GM12873 (cell line): ENCODE data around the gene COX10.
"Not testable (repeated sequence)": the region's sequence is repeated elsewhere in the genome, so short reads cannot be mapped to it uniquely, and the experiment has no call there.

Source experiments
- CTCF ChIP-seq: IDR thresholded peaks from 2 replicates; pipeline ENCODE4 v1.5.1; 2012; ENCODE audit warnings: low read depth, mild to moderate bottlenecking, moderate library complexity, low read length, control low read depth; ENCODE audit not compliant: insufficient read depth; ENCODE audit errors: missing control alignments

The COX10 gene

DNA sequence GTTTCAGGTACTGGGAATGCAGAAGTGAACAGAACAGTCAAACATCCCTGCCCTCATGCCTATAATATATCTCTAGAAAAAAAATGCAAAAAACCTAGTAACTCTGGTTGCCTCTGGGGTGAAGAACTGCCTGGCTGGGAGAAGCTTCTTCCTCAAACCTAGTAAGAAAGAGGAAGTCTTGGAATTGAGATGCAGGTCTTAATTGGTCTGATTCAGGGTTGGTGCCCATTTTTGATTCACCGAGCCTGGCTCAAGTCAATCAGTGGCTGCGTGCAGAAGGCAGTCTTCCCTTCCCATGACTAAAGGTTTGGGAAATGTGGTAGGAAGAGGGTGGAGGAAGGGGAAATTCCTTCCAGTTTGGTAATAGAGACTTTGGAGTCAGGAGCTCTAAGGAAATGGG, 145.0 kb downstream of the COX10 start:
- TF ChIP-seq CTCF = no peak

DNA sequence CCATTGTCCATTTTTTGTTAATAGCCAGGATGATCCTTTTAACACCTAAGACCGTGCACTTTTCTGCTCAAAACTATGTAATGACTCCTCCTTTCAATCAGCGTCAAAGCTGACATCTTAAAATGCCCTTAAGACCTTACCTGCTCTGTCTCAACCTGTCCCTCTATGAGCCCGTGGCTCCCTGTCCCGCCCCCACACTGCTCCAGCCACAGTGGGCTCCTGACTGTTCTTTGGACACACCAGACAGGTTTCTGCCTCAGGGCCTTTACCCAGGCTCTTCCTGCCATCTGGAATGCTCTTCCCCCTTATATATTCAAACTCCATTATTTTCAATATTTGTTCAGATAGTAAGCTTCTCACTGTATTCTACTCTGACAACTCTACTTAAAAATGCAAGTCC, 153.3 kb downstream of the COX10 start:
- no peak for TF ChIP-seq CTCF

DNA sequence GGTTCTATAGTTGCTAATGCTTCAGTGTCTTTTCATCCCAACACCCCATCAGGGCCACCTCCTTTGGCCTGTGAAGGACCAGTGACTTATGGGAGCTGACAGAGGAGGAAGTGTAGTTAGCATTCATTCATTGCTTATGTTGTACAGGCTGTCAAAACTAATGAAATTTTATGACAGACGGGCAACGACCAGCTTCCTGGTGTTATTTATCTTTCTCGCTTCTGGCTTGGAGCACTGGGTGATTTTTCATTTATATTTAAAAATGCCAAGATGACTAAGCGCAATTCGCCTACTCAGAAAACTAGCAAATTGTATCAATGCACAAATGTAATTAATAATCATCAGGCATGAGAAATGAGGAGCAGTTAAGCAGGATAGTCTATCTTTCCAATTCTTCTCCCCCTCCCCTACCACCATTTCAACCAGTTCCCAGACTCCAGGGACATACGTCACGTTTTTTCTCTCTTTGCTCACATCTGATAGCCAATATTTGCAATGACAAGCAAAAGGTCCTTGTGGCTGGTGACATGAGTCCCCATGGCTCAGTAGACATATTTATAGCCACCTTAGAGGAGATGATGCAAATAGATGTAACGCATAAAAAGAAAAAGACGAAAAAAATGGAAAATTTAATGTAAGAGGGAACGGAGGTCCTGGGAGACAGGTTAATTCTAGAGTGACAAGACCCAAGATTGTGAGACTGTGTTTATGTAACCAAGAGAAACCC, 156.1 kb downstream of the COX10 start:
- TF ChIP-seq CTCF = no peak

- TF ChIP-seq CTCF = no peak
Observed at GRCh38 chr17:14227052-14227451, 157.7 kb downstream of the COX10 start.

DNA sequence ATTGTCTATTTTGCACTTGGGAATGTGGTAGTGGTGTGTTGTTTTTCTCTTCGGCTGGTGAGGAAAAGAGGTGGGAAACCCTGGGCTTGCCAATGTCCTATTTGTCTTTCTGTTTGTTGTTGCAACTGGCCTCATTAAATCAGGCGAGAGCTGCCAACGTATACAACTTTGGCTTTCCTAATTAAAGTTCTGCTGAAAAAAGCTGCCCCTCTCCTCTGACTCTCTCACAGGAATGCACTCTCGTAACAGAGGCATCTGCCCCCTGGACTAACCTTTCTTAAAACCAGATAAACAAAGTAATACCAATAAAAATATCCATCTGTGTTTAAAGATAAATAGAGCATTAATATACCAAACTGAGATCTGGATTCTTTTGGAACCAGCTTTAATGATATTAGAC, 159.6 kb downstream of the COX10 start:
- TF ChIP-seq CTCF = no peak

DNA sequence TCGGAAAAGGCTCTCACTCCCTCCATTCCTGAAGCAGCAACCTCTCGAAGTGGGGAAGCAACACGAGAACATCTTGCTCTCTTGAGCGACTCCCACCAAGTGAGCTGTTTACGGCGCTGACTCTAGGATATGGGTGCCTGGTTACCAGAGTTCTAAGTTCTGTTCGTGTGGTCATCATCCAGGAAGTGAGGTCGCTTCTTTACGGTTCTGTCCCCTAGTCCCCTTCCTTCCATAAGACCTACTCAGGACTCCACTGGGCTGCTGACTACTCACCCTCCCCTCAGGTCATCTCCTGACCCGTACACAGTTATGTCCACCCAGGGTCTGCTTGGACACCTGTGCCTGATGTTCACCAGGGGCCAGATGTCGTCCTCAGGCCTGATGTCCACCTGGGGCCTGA, 167.5 kb downstream of the COX10 start, which contains the start of gene CDRT15:
Gene CDRT15 (minus strand): TSS at position 101 of the 400 bp plus-strand sequence. CDS start 29 bp downstream, at position 72.
- not testable (repeated sequence) for TF ChIP-seq CTCF

DNA sequence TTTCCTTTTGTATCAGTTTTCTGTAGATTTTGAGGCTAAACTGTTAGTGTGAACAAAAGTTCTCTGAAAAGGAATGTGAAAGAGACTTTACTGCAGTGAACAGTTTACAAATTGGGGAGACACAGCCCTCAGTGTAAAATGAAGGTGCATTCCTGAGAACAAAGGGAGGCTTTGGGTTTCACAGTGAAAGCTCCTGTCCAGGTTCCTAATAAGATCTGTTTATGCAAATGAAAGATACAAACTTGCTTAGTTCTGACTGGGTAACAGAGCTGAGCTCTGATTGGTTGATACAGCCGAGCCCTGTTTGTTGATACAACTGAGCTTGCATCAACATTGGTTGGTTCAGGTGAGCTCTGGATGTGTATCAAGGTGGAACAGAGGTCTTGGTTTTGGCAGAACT, 175.7 kb downstream of the COX10 start:
- no peak for TF ChIP-seq CTCF
